Measurements from ENCODE around the gene EHD2.
"Not testable (repeated sequence)": the region's sequence is repeated elsewhere in the genome, so short reads cannot be mapped to it uniquely, and the experiment has no call there.

The EHD2 gene

GRCh38 chr19:47777245-47778048 is 64.2 kb downstream of the EHD2 start:
- not testable (repeated sequence) for DNase-seq

GRCh38 chr19:47778049-47778953 is 65.1 kb downstream of the EHD2 start, which contains the start of gene SELENOW:
Gene SELENOW, plus strand, starts transcription at chr19:47778703. Its CDS starts 83 bp downstream, at chr19:47778786.
- DNase-seq = peak; percentile 51

GRCh38 chr19:47778954-47779351 is 65.7 kb downstream of the EHD2 start:
- DNase-seq = no peak

- DNase-seq = no peak
Observed at GRCh38 chr19:47779524-47780214, 66.4 kb downstream of the EHD2 start.

GRCh38 chr19:47780215-47780551 is 67.0 kb downstream of the EHD2 start:
- DNase-seq = no peak

GRCh38 chr19:47781590-47782262 is 68.5 kb downstream of the EHD2 start:
- DNase-seq = no peak

GRCh38 chr19:47786566-47786965 is 73.3 kb downstream of the EHD2 start:
- no peak for DNase-seq

GRCh38 chr19:47787307-47787706 is 74.1 kb downstream of the EHD2 start:
- DNase-seq = not testable (repeated sequence)

- not testable (repeated sequence) for DNase-seq
Observed at GRCh38 chr19:47789811-47790210, 76.6 kb downstream of the EHD2 start.

- DNase-seq = peak; percentile 57
Observed at GRCh38 chr19:47790398-47790814, 77.2 kb downstream of the EHD2 start.

- DNase-seq = no peak
Observed at GRCh38 chr19:47792616-47793015, 79.4 kb downstream of the EHD2 start.

Measured in GDM1 (cell line).